ENCODE results near the gene EPS8L1.

DNA sequence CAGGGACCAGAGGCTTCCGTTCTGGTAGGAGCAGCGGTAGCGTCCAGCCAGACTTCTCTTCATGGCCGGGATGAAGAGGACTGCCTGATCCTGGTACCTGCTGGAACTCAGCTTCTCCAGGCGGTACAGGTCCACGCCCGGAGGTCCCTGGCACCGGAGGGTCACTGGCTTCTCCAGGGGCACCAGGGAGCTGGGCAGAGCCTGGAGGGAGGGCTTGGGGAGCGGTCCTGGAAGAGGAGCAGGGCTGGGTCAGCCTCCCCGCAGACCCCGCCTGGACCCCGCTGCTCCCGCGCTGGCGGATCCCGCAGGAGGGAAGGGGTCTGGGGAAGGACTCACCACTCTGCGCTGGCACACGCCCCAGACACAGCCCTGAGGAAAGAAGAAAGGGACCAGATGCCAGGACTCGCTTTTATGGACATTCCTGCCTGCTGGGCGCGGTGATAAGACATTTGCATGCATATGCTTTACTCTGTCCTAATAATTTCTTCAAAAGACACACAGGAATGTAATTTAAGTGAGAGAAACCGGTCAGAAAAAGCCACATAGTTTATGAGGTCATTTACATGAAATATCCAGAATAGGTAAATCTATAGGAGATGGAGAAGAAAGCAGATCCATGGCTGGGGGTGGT, 43.4 kb upstream of the EPS8L1 start:
- TF ChIP-seq EZH2phosphoT487 (IDR thresholded peaks at IDR 0.05; ENCODE audit: borderline replicate concordance): no peak
- TF ChIP-seq, protein P1, sequence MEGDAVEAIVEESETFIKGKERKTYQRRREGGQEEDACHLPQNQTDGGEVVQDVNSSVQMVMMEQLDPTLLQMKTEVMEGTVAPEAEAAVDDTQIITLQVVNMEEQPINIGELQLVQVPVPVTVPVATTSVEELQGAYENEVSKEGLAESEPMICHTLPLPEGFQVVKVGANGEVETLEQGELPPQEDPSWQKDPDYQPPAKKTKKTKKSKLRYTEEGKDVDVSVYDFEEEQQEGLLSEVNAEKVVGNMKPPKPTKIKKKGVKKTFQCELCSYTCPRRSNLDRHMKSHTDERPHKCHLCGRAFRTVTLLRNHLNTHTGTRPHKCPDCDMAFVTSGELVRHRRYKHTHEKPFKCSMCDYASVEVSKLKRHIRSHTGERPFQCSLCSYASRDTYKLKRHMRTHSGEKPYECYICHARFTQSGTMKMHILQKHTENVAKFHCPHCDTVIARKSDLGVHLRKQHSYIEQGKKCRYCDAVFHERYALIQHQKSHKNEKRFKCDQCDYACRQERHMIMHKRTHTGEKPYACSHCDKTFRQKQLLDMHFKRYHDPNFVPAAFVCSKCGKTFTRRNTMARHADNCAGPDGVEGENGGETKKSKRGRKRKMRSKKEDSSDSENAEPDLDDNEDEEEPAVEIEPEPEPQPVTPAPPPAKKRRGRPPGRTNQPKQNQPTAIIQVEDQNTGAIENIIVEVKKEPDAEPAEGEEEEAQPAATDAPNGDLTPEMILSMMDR (conservative IDR thresholded peaks at IDR 0.05; ENCODE audit: low read length): no peak
